Measurements from ENCODE around the gene TNFRSF9.
"Not testable (repeated sequence)": the region's sequence is repeated elsewhere in the genome, so short reads cannot be mapped to it uniquely, and the experiment has no call there.

The TNFRSF9 gene

GRCh38 chr1:7931446-7931812 lies 9.2 kb downstream of the TNFRSF9 start:
- H3K36me3 ChIP-seq (ENCODE audit: insufficient read depth, low read length): no peaks in the 10 kb centered on the region
- H3K4me3 ChIP-seq: no peak overlapping the region
- no peaks in the 10 kb centered on the region for H3K9me3 ChIP-seq (ENCODE audit: low read depth, low read length)
- DNase-seq (ENCODE audit: low read depth, low spot score): no peak
- H3K9ac ChIP-seq (ENCODE audit: insufficient read length): no peak overlapping the region
- TF ChIP-seq POLR2AphosphoS5 (IDR thresholded peaks at IDR 0.05; ENCODE audit: borderline replicate concordance, low read depth, low read length) (no peak), EZH2 (IDR thresholded peaks at IDR 0.05) (no peak), FOXP2 (optimal IDR thresholded peaks at IDR 0.05; ENCODE audit: control extremely low read depth, extremely low read length, insufficient read depth) (no peak)
- H3K27ac ChIP-seq: no peak overlapping the region

GRCh38 chr1:7930645-7931445 lies 9.8 kb downstream of the TNFRSF9 start:
- Histone ChIP-seq H3K9ac (ENCODE audit: insufficient read length) (no peak overlapping the region), H3K9me3 (ENCODE audit: low read depth, low read length) (no peaks in the 10 kb centered on the region), H3K36me3 (ENCODE audit: insufficient read depth, low read length) (no peaks in the 10 kb centered on the region), H3K27ac (no peak overlapping the region), H3K4me3 (no peak overlapping the region)
- no peak for DNase-seq (ENCODE audit: low read depth, low spot score)
- TF ChIP-seq EZH2 (IDR thresholded peaks at IDR 0.05): no peak
- TF ChIP-seq POLR2AphosphoS5 (IDR thresholded peaks at IDR 0.05; ENCODE audit: borderline replicate concordance, low read depth, low read length): no peak
- no peak for TF ChIP-seq FOXP2 (optimal IDR thresholded peaks at IDR 0.05; ENCODE audit: control extremely low read depth, extremely low read length, insufficient read depth)

- H3K36me3 ChIP-seq (ENCODE audit: insufficient read depth, low read length): no peaks in the 10 kb centered on the region
- no peak for DNase-seq (ENCODE audit: low read depth, low spot score)
- no peak for TF ChIP-seq POLR2AphosphoS5 (IDR thresholded peaks at IDR 0.05; ENCODE audit: borderline replicate concordance, low read depth, low read length)
- TF ChIP-seq FOXP2 (optimal IDR thresholded peaks at IDR 0.05; ENCODE audit: control extremely low read depth, extremely low read length, insufficient read depth): no peak
- no peak for TF ChIP-seq EZH2 (IDR thresholded peaks at IDR 0.05)
- no peak overlapping the region for H3K9ac ChIP-seq (ENCODE audit: insufficient read length)
- H3K27ac ChIP-seq: no peak overlapping the region
- H3K4me3 ChIP-seq: no peak overlapping the region
- H3K9me3 ChIP-seq (ENCODE audit: low read depth, low read length): no peaks in the 10 kb centered on the region
Measured at GRCh38 chr1:7929637-7930036, 11.0 kb downstream of the TNFRSF9 start.

- DNase-seq (ENCODE audit: low read depth, low spot score): no peak
- Histone ChIP-seq H3K9ac (ENCODE audit: insufficient read length) (no peak overlapping the region), H3K36me3 (ENCODE audit: insufficient read depth, low read length) (no peaks in the 10 kb centered on the region), H3K9me3 (ENCODE audit: low read depth, low read length) (no peaks in the 10 kb centered on the region), H3K4me3 (no peak overlapping the region), H3K27ac (no peak overlapping the region)
- TF ChIP-seq POLR2AphosphoS5 (IDR thresholded peaks at IDR 0.05; ENCODE audit: borderline replicate concordance, low read depth, low read length) (no peak), FOXP2 (optimal IDR thresholded peaks at IDR 0.05; ENCODE audit: control extremely low read depth, extremely low read length, insufficient read depth) (no peak), EZH2 (IDR thresholded peaks at IDR 0.05) (no peak)
Measured at GRCh38 chr1:7928247-7928646, 12.4 kb downstream of the TNFRSF9 start.

GRCh38 chr1:7927061-7927460 lies 13.6 kb downstream of the TNFRSF9 start:
- H3K36me3 ChIP-seq (ENCODE audit: insufficient read depth, low read length); DNase-seq (ENCODE audit: low read depth, low spot score); H3K27ac ChIP-seq; H3K4me3 ChIP-seq; H3K9ac ChIP-seq (ENCODE audit: insufficient read length); H3K9me3 ChIP-seq (ENCODE audit: low read depth, low read length): not testable (repeated sequence)

GRCh38 chr1:7922301-7922700 lies 18.3 kb downstream of the TNFRSF9 start:
- no peak overlapping the region for H3K9ac ChIP-seq (ENCODE audit: insufficient read length)

GRCh38 chr1:7921796-7922195 lies 18.8 kb downstream of the TNFRSF9 start:
- Histone ChIP-seq H3K4me3 (no peak overlapping the region), H3K9me3 (ENCODE audit: low read depth, low read length) (no peaks in the 10 kb centered on the region), H3K27ac (no peak overlapping the region), H3K36me3 (ENCODE audit: insufficient read depth, low read length) (no peaks in the 10 kb centered on the region), H3K9ac (ENCODE audit: insufficient read length) (no peak overlapping the region)
- no peak for DNase-seq (ENCODE audit: low read depth, low spot score)
- TF ChIP-seq EZH2 (IDR thresholded peaks at IDR 0.05) (no peak), POLR2AphosphoS5 (IDR thresholded peaks at IDR 0.05; ENCODE audit: borderline replicate concordance, low read depth, low read length) (no peak)

More at GRCh38 chr1:7922301-7922700, 18.3 kb downstream of the TNFRSF9 start:
- no peak overlapping the region for H3K4me3 ChIP-seq
- TF ChIP-seq POLR2AphosphoS5 (IDR thresholded peaks at IDR 0.05; ENCODE audit: borderline replicate concordance, low read depth, low read length) (no peak), EZH2 (IDR thresholded peaks at IDR 0.05) (no peak), FOXP2 (optimal IDR thresholded peaks at IDR 0.05; ENCODE audit: control extremely low read depth, extremely low read length, insufficient read depth) (no peak)
- no peak for DNase-seq (ENCODE audit: low read depth, low spot score)
- no peak overlapping the region for H3K27ac ChIP-seq
- H3K36me3 ChIP-seq (ENCODE audit: insufficient read depth, low read length): no peaks in the 10 kb centered on the region
- H3K9me3 ChIP-seq (ENCODE audit: low read depth, low read length): no peaks in the 10 kb centered on the region

- H3K27ac ChIP-seq: no peak overlapping the region
- DNase-seq (ENCODE audit: low read depth, low spot score): no peak
- no peak for TF ChIP-seq EZH2 (IDR thresholded peaks at IDR 0.05)
- no peaks in the 10 kb centered on the region for H3K36me3 ChIP-seq (ENCODE audit: insufficient read depth, low read length)
- no peak overlapping the region for H3K4me3 ChIP-seq
- no peak overlapping the region for H3K9ac ChIP-seq (ENCODE audit: insufficient read length)
- H3K9me3 ChIP-seq (ENCODE audit: low read depth, low read length): no peaks in the 10 kb centered on the region
Measured at GRCh38 chr1:7919880-7920279, 20.8 kb downstream of the TNFRSF9 start.

- not testable (repeated sequence) for H3K27ac ChIP-seq; H3K4me3 ChIP-seq; H3K9ac ChIP-seq (ENCODE audit: insufficient read length); H3K9me3 ChIP-seq (ENCODE audit: low read depth, low read length); H3K36me3 ChIP-seq (ENCODE audit: insufficient read depth, low read length); DNase-seq (ENCODE audit: low read depth, low spot score)
Measured at GRCh38 chr1:7917971-7918370, 22.7 kb downstream of the TNFRSF9 start.
